ENCODE results near the gene C22orf39. TPM values are rescaled to one million over a fixed set of nuclear protein-coding genes. Genes with fewer than 3 reads are reported as not detected.

C22orf39 gene, protein sequence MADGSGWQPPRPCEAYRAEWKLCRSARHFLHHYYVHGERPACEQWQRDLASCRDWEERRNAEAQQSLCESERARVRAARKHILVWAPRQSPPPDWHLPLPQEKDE
- total RNA-seq (2014; rRNA removed; shearing (Covaris generic)), result 60.2 and 63.3 TPM in 2 replicates

DNA sequence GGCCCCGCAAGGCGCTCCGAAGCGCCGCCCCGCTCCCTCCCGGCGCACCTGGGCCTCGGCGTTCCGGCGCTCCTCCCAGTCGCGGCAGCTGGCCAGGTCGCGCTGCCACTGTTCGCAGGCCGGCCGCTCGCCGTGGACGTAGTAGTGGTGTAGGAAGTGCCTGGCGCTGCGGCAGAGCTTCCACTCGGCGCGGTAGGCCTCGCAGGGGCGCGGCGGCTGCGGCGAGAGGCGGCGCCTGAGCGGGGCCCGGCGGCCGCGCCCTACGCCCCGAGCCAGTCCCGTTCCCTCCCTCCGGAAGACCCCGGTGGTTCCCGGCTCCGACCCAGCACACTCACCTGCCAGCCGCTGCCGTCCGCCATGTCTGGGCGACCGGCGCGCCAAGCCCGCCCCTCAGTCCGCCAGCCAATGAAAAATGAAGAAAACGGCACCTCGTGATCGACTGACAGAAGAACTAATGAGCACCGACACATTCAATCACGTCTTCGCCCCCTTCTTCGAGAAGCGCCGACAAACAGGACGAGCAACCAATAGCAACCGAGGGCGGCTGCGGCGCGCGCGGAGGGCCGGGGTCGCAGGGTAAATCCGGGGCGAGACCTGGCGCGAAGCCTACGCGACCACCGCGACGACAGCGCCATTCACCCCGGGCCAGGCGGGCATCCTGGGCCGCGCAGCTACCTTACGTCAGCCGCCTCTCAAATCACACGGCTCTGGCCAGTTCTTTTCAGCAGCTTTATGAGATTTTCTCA lies at the start of gene C22orf39:
TSS of gene C22orf39 (minus strand) at position 382 of the 746 bp plus-strand sequence. CDS start at position 359, 23 bp downstream.
- in situ Hi-C loops (cut with HindIII; ENCODE audit: low sequenced_read_pairs), result no loop called here
- DNase-seq (ENCODE audit: low spot score), result peak; percentile 98

DNA sequence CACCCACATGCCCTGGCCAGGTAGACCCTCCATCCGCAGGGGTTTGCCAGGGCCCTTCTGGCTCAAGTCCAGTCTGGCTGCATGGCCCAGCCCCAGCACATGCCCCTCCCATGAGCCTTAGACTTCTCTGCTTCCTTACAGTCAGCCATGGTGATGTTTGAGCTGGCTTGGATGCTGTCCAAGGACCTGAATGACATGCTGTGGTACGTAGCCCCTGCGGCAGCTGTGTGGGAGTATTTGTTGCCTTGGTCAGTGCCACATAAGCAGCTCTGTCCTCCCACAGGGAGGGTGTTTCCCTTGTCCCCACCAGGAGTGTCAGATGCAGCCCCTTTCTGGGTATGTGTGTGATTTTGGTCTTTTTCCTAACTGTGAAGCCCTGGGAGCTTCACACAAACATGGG lies 49.7 kb upstream of the C22orf39 start:
- no peak for DNase-seq (ENCODE audit: low spot score)
- in situ Hi-C loops (cut with HindIII; ENCODE audit: low sequenced_read_pairs), result no loop called here

DNA sequence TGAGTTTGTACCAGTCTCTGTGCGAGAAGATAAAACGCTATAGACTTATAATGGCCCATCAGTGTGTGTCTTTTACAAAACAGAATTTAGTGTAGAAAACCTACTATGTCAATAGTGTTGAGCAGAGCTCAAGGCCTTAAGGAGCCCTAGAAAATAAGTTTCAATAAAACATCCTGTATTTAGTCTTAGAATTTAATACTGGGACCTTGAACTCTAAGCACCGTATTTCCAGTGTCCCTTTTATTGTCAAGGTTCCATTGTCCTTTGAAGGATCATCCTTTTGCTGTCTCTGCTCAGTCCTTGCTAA lies 48.8 kb upstream of the C22orf39 start:
- in situ Hi-C loops (cut with HindIII; ENCODE audit: low sequenced_read_pairs), result no loop called here
- DNase-seq (ENCODE audit: low spot score), result no peak

DNA sequence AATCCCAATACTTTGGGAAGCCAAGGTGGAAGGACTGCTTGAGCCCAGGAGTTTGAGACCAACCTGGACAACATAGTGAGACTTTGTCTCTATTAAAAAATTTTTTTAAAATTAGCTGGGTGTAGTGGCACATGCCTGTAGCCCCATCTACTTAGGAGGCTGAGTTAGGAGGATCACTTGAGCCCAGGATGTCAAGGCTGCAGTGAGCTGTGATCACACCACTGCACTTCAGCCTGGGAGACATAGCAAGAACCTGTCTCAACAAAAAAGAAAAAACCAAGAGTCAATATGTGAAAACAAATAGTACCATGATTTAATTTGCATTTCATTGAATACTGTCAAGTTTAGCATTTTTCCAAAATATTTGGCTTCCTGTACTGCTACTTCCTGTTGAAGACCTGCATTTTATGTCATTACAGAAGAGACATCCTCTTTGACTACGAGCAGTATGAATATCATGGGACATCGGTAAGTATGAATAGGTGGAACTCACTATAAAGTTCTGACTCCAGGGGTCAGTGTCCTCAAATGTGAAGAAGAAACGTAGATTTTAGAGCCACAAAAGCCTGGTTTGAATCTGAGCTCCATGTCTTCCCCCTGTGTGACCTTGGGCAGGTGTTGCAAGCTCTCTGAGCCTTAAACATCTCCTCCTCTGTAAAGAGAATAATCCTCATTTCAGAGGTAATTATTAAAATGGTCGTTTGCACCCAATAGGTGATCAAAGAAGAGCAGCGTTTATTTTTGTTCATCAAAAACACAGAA lies 48.2 kb upstream of the C22orf39 start:
- peak; percentile 17 for DNase-seq (ENCODE audit: low spot score)
- in situ Hi-C loops (cut with HindIII; ENCODE audit: low sequenced_read_pairs), result no loop called here

DNA sequence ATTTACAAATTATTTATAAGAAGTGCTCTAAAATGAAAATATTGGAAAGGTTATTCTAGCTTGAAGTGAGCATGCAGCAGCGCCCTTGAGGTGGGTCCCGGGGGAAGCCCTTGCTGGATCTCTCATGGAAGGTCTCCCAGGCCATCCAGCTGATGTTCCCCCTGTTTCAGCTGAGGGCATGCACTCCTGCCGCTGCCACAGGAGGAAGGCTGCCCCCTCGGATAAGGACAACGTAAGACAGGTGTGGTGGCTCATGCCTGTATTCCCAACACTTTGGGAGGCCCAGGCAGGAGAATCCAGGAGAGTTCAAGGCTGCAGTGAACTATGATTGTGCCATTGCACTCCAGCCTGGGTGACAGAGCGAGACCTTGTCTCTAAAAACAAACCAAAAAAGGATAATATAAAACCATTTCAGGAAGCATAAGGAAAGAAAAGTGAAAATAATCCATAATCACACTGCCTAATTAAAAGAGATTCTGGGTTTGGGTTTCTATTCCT lies 47.2 kb upstream of the C22orf39 start:
- in situ Hi-C loops (cut with HindIII; ENCODE audit: low sequenced_read_pairs), result no loop called here
- no peak for DNase-seq (ENCODE audit: low spot score)

DNA sequence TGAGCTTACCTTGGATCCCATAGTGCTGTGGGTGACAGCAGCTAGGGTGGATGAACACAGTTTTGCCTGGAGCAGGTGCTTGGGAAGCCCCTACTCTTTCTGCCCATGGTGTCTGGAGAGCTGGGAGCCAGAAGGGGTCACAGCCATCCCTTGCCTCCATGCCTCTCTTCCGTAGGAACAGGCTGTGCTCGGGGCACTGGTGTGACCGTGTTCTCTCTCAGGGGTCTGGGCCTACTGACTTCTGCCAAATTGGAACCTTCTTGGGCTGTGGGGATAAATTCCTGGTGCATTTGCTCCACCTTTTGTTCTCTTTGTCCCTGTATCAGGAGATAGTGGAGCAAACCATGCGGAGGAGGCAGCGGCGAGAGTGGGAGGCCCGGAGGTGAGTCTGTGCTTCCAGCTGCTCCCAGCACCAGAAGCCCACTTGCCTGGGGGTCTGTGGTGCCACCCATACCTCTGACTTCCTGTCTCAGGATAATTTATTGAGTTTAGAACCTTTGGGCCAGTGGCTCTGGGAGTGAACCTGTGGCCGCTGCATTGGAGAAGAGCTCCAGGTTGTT lies 46.6 kb upstream of the C22orf39 start:
- in situ Hi-C loops (cut with HindIII; ENCODE audit: low sequenced_read_pairs), result no loop called here
- no peak for DNase-seq (ENCODE audit: low spot score)

DNA sequence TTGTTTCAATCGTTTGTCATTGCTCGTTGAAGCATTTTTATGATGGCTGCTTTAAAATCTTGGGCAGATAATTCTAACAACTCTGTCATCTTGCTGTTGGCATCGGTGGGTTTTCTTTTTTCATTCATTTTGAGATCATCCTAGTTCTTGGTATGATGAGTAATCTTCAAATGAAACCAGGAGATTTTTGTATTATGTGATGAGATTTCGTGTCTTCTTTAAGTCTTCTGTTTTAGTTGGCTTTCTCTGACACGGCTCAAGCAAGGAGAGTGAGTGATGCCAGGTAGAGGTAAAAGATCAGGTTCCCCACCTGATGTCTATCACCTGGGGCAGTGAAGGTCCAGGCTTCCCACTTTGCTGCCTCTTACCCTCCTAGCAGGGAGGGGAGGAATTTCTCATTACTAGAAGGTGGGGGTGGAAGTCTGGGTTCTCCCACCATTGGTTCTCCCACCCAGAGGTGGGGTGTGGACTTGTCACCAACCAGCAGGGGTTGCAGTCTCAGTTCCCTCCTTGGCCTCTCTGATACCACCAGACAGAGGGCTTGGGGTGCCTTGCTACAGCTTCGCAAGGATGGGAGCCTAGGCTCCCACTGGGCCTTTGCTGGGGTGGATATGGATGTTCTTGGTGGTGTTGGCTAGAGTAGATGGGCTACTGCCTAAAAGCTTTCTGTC lies 45.1 kb upstream of the C22orf39 start:
- in situ Hi-C loops (cut with HindIII; ENCODE audit: low sequenced_read_pairs), result no loop called here
- no peak for DNase-seq (ENCODE audit: low spot score)

DNA sequence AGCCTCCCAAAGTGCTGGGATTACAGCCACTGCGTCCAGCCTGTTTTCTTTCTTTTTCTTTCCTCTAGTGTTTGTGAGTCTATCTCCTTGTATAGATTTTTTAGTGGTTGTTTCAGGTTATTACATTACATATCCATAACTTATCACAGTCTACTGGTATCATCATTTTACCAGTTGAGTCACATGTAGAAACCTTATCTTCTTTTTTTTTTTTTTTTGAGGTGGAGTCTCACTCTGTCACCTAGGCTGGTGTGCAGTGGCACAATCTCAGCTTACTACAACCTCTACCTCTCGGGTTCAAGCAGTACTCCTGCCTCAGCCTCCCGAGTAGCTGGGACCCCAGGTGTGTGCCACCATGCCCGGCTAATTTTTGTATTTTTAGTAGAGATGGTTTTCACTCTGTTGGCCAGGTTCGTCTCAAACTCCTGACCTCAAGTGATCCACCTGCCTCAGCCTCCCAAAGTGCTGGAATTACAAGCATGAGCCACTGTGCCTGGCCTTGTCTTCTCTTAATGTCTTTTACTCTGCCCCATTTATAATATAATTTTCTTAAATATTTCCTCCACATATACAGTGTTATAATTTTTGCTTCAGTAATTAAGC lies 43.2 kb upstream of the C22orf39 start:
- in situ Hi-C loops (cut with HindIII; ENCODE audit: low sequenced_read_pairs), result no loop called here
- DNase-seq (ENCODE audit: low spot score), result no peak

DNA sequence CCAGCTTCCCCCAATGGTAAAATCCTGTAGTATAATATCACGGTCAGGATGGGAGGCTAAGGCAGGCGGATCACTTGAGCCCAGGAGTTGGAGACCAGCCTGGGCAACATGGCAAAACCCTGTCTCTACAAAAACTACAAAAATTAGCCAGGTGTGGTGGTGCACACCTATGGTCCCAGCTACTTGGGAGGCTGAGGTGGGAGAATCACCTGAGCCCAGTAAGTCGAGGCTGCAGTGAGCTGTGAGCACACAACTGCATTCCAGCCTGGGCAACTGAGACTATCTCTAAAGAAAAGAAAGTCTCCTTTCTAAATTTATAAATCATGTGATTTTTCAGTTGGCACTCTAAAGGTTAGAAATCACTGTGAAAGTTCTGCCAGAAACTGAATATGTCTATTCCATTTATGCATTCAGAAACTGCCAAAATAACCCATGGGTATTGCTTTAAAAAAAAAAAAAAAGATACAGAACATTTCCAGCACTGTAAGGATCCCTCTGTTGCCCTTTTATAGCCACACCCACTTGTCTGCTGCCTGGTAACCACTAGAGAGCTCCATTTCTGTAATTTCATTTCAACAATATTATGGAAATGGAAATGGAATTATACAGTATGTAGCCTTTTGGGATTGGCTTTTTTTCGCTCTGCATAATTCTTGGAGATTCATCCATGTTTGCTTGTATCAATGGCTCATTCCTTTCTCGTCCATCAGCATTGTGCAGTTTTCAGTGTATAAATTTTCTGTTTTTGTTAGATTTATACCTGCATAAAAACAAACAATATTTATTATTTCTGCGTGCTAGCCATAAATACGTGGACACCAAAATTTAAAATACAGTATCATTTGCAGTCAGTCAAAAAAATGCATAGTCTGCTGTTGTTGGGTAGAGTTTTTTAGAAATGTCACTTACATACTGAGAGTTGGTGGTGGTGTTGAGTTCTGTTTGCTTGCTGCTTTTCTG lies 41.7 kb upstream of the C22orf39 start:
- in situ Hi-C loops (cut with HindIII; ENCODE audit: low sequenced_read_pairs), result no loop called here
- DNase-seq (ENCODE audit: low spot score), result peak; percentile 22

DNA sequence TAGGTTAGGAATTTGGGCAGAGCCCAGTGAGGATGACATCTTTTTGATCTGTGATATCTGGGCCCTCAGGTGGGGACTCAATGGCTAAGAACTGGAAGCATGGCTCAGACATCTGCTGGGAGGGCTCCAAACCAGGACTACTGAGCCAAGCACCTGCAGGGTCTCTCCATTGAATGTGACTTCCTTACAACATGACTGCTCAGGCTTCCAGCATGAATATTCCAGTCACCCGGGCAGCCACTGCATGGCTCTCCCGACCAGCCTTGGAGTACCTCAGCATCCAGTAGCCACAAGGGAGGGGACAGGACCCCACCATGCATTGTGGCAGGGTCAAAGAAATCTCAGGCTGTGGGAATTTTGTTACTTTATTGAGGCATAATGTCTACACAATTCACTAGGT lies 40.8 kb upstream of the C22orf39 start:
- in situ Hi-C loops (cut with HindIII; ENCODE audit: low sequenced_read_pairs), result no loop called here
- no peak for DNase-seq (ENCODE audit: low spot score)

DNA sequence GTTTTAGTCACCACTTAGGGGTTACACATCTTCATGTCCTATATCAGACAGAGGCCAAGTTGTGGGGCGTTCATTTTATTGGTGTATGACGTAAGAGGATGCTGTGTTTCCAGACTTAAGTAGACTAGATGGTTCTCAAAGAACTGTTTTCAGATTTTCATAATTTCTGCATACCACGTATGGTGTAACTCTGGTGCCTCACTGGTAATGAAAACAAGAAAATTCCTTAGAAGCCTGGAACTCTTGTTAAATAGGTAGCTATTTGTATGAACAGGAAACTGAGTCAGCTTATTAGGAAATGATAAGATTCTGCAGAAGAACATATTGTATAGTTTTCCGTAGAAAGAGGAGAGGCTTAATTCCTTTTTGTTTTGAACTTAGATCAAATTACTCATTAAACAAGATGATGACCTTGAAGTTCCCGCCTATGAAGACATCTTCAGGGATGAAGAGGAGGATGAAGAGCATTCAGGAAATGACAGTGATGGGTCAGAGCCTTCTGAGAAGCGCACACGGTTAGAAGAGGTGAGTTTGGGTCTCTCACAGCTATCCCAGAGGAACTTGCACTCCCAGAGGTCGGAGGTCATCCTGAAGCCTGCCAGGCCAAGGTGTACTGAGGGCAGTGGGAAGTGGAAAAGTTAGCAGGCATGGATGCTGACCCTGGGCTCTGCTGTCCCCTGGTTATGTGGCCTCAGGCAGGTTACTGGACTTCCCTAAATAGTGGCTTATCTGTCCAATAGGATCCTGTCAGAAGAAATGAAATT lies 36.2 kb upstream of the C22orf39 start:
- DNase-seq (ENCODE audit: low spot score), result no peak
- in situ Hi-C loops (cut with HindIII; ENCODE audit: low sequenced_read_pairs), result no loop called here

DNA sequence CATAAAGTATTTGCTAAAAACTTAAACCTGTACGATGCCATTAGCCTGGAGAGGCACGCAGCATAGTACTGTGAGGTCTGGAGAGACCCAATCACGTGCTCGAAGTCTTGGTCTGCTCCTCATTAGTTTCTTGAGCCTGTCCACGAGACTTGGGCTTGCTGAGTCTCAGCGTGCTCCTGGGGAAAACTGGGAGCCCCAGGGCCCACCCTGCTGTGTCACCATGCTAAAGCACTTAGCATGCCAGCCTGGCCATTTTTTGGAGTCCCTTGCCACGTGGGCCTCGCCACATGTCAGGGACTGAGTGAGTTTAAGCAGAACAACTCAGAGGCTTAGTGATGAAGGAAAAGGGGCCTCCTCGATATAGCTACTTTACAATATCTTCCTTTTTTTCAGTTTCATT lies 34.8 kb upstream of the C22orf39 start:
- in situ Hi-C loops (cut with HindIII; ENCODE audit: low sequenced_read_pairs), result no loop called here
- no peak for DNase-seq (ENCODE audit: low spot score)

DNA sequence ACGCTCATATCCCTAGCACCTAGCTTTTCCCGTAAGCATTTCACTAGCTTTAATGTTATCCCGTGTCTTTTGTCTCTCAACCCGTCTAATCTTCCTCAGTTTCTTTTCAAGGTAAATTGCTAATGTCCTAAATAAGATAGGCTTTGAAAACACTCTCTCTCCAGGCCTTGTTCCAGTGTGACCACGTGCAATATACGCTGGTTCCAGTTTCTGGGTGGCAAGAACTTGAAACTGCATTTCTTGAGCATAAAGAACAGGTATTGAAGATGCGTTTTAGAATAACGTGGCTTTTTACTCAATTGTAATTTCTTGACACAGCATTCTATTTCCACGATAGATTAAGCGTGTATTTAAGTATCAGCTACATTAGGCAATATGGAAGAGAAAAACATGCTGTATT lies 33.3 kb upstream of the C22orf39 start:
- DNase-seq (ENCODE audit: low spot score), result no peak
- in situ Hi-C loops (cut with HindIII; ENCODE audit: low sequenced_read_pairs), result no loop called here

DNA sequence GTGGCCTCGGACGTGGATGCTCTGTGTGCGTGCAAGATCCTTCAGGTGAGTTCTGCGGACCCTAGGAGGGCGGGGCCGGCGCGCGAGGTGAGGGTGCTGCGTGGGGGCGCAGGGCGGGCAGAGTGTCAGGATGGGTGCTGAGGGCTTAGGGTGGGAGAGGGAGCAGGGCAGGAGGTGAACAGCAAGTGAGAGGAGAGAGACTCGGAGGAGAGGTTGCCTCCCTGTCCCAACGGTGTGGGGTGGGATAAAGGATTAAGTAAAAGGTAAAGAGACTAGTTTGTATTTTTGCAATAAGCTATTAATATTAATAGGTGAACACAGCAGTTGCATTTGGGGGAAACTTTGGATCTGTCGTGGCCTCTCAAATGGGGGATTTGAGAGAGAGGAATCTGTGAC lies 32.7 kb upstream of the C22orf39 start:
- in situ Hi-C loops (cut with HindIII; ENCODE audit: low sequenced_read_pairs), result no loop called here
- DNase-seq (ENCODE audit: low spot score), result no peak

DNA sequence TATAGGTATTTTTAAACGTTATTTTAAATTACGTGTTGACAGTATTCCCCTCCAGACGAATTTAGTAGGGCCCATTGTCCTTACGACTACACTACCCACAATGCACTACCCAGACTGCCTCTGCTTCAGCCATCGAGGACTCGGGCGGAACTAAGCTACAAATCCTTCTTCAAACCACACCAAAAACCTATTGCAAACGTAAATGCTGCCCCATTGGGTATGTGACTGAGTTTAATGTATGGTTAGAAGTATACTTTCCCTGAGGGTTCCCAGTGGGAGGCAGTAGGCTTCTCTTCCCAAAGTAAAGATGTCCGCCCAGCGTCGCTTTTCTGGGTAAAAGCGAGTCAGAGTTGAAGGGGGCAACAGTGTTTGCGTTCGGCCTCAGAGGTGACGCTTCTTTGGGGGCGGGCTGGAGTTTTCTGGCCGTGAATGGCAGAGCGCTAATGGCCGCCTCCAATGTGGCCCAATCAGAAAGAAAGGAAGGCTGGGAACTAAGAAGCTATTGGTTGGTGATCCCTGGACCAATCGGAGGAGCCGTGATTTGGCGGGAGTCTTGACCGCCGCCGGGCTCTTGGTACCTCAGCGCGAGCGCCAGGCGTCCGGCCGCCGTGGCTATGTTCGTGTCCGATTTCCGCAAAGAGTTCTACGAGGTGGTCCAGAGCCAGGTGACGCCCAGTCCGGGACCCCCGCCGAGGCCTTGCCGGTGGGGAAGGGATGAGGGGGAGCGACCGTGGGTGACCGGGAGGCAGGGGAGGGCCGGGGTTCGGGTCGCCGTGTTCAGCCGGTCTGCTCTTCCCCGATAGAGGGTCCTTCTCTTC lies 32.1 kb upstream of the C22orf39 start, which contains the start of gene CDC45:
TSS of gene CDC45 (plus strand) at position 566 of the 818 bp plus-strand sequence. CDS start at position 615, 49 bp downstream.
- peak; percentile 100 for DNase-seq (ENCODE audit: low spot score)
- in situ Hi-C loops (cut with HindIII; ENCODE audit: low sequenced_read_pairs), result no loop called here

DNA sequence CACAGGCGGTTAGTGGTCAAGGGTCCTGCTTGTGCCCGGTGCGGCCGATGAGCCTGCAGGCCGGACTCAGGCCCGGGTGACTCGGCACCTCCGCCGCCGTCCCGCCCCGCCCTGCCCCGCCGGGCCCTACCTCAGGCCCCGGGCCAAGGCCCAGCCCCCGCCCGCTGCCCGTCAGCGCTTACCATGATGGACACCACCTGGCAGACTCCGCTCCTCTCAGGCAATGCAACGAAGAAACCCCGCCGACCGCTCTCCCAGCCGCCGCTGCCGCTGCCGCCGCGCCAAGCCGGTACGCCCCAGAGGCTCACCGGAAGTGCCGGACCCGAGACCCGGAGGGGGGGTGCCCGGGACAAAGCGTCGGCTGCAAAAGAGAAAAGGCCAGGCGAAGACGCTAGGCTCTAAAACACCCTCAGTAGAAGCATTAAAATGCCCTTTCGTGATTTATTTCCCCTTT lies 31.4 kb upstream of the C22orf39 start, which contains the start of gene UFD1:
TSS of gene UFD1 (minus strand) at position 293 of the 454 bp plus-strand sequence. CDS start at position 185, 108 bp downstream.
- peak; percentile 82 for DNase-seq (ENCODE audit: low spot score)
- in situ Hi-C loops (cut with HindIII; ENCODE audit: low sequenced_read_pairs), result no loop called here

All from G401 (cell line).